ENCODE results near the gene SPEM1.
"Not testable (repeated sequence)": the region's sequence is repeated elsewhere in the genome, so short reads cannot be mapped to it uniquely, and the experiment has no call there.

The SPEM1 gene

GRCh38 chr17:7445619-7445968 lies 25.5 kb downstream of the SPEM1 start:
- no peak for TF ChIP-seq POLR2A (IDR thresholded peaks at IDR 0.05; ENCODE audit: low read depth, low read length)
- no peak for FAIRE-seq
- no peak for DNase-seq (ENCODE audit: insufficient read length, low spot score)

DNA sequence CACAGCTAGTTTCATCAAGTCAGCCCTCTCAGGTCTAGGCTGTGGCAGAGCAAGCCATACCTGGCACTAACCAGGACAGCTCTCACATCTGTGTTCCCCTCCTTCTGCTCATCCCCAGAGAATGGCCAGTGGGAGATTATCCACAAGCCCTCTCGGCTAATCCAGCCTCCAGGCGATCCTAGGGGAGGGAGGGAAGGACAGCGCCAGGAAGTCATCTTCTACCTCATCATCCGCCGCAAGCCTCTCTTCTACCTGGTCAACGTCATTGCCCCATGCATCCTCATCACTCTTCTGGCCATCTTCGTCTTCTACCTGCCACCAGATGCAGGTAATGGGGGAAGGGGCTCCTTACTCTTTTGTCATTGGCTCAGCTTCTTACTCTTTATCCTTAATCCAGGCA lies 28.3 kb downstream of the SPEM1 start:
- TF ChIP-seq POLR2A (IDR thresholded peaks at IDR 0.05; ENCODE audit: low read depth, low read length): no peak
- DNase-seq (ENCODE audit: insufficient read length, low spot score) (no peak), FAIRE-seq (no peak)

DNA sequence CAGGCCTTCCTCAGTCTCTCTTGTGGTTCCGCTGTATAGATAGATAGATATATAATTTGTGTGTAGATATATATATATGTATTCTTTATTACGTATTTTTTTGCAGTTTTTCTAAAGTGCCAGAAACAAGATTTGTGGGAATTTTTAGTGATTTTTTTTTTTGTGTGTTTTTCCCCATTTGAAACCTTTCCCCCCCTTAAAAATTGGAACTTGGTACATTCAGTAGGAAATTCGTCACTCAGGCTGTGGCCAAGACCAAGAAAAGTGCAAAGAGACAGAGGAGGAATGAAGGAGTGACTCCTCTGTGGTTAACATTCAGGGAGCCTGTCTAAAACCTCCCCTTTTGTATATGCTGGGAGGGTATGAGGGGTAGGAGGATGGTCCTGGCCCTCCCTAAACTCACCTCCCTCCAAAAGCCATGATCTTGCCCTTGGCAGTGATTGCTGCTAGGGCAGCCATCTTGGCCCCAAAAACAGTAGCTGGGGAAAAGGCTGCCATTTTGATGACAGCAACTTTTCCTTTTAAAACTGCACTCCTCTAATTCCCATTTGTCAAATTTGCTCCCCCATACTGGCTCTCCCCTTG lies 39.9 kb downstream of the SPEM1 start:
- DNase-seq (ENCODE audit: insufficient read length, low spot score): no peak
- FAIRE-seq: no peak
- no peak for TF ChIP-seq POLR2A (IDR thresholded peaks at IDR 0.05; ENCODE audit: low read depth, low read length)

DNA sequence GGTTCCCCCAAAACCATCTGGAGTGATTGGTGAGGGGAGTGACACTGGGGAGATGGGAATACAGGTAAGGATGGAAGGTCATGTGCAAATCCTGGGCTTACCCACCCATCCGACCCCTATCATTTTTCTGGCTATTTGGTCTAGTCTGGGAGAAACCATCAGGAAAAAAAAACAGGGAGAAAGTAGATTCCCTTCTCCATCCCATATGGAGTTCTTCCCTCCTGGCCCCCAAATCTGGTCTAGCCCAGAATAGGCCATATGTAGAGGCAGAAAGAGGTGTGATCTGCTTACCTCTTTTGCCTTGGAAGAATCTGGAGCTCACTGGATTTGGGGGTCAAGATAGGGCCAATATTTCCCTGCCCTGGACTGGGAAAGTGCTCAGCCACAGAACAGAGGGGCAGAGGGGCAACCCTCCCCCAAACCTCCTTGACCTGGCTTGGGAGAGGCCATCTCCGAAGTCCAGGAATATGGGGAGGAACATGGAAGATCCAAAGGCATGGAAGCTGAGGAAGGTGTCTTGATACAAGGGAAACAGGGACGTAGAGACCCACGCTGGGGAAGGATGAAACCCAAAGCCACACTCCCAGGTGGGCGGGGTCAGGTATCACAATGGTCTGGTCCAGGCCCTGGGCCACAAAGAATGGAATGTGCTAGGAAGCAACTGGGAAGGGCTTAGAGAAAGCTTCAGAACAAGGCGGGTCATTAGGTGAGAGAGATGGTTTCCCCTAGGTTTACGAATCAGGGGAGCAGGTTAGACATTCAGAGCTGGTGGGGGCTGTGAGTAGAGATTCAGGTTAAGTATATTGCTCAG lies 40.9 kb downstream of the SPEM1 start:
- no peak for TF ChIP-seq POLR2A (IDR thresholded peaks at IDR 0.05; ENCODE audit: low read depth, low read length)
- FAIRE-seq (no peak), DNase-seq (ENCODE audit: insufficient read length, low spot score) (no peak)

DNA sequence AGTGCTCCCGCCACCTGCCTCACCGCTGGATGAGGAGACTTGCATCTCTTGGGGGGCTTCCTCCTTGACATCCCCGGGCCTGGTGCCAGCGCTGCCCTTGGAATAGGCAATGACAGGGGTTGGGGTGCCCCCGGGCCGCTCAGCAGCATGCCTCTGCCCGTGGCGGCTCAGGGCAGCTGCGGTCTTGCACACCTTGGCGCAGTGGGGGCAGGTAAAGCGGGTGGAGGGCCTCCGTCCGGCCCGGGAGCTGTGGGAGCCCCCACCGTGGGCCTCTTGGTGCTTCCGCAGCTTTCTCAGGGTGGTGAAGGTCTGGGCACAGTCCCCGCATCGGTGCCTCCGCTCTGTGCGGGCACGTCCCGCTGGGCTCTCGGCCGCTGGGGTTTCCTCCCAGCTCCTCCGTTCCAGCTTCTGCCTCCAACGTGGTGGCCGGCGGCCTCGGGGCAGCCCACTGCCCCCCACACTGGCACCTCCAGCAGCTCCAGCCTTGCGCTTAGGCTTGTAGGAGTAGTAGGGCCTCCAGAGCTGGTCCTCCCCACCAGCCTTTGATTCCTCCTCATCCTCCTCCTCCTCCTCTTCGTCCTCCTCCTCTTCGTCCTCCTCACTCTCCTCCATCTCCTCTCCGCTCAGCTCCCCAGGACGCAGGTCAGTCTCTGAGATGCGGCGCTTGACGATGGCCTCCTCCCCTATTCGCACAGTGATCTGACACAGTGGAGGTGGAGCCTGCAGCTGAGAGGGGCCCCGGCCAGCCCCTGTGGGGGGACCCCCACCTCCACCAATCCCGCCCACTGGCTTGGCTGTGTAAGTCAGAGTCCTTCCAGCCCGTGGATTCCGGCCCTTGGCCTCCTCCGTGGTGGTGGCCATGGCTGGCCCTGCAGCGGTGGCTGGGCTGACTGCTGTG lies 42.6 kb downstream of the SPEM1 start:
- no peak for DNase-seq (ENCODE audit: insufficient read length, low spot score)
- no peak for FAIRE-seq
- TF ChIP-seq POLR2A (IDR thresholded peaks at IDR 0.05; ENCODE audit: low read depth, low read length): no peak

DNA sequence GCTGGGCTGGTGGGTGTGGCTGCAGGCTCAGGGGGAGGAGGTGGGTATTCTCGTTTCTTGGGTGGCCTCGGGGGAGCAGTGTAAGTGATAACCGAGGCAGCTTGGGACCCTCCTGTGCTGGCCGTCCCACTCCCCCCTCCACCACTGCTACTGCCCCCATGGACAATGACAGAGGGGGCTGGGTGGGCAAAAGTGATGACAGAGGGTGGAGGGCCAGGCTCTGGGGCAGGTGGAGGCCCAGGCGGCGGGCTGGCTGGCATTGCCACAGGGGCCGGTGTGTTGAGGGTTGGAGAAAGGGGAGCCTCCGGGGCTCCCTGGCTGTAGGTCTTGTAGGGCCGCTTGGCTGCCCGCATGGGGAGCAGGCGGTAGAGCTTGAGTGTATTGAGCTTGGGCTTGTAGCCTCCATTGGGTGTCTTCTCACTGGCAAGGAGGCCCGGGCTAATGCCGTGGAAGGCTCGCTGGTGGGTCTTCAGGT lies 43.3 kb downstream of the SPEM1 start:
- DNase-seq (ENCODE audit: insufficient read length, low spot score) (no peak), FAIRE-seq (no peak)
- TF ChIP-seq POLR2A (IDR thresholded peaks at IDR 0.05; ENCODE audit: low read depth, low read length): no peak

DNA sequence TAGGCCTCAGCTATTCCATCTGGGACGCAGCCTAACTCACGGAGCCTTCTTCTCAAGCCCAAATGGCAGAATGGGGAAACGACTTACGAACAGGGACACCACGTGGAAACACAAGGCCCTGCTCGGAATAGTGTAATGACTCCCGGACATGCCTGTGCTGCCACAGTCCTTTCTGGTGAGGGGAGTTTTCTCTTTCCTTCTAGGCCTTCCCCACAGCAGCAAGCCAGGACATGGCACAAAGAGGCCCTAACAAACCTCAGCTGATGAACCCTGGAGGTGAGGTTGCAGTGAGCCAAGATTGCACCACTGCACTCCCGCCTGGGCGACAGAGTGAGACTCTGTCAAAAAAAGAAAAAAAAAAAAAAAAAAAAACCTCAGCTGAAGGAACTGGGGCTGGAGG lies 44.0 kb downstream of the SPEM1 start:
- DNase-seq (ENCODE audit: insufficient read length, low spot score) (no peak), FAIRE-seq (no peak)
- no peak for TF ChIP-seq POLR2A (IDR thresholded peaks at IDR 0.05; ENCODE audit: low read depth, low read length)

GRCh38 chr17:7465597-7466275 lies 45.6 kb downstream of the SPEM1 start:
- TF ChIP-seq POLR2A (IDR thresholded peaks at IDR 0.05; ENCODE audit: low read depth, low read length): no peak
- FAIRE-seq (no peak), DNase-seq (ENCODE audit: insufficient read length, low spot score) (no peak)

- no peak for TF ChIP-seq POLR2A (IDR thresholded peaks at IDR 0.05; ENCODE audit: low read depth, low read length)
These were observed 46.2 kb downstream of the SPEM1 start for GRCh38 chr17:7466318-7466638.

DNA sequence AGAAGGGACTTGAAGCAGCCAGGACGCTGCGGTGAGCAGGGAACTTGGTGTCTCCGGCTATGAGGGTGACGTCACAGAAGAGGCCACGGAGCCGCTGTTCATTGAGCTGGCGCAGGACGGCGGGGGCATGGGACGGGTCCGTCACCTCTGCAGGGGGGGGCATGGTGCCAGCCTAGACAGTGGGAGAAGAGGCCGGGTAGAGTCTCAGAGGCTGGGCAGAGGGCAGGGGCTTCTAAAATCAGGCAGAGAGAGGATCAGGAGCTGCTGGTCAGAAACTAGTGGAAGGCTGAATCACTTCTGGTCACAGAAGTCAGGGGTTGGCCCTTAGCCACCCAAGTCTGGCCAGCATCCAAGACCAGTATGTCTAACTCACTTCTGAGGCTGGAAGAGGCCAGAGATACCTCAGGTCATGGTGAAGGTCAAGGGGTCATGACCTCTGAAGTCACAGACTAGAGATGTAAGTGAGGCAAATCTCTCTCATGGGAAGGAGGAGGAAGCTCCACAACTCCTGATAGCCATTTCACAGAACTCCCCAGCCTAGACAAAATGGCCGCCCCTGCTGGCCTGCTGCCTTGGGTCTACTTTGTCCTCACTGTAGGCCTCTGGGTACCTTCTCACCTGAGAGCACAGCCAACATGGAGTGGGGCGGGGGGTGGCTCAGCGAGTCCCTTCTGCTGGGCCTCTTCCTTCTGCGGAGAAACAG lies 46.7 kb downstream of the SPEM1 start:
- DNase-seq (ENCODE audit: insufficient read length, low spot score) (no peak), FAIRE-seq (peak; percentile 33)
- TF ChIP-seq POLR2A (IDR thresholded peaks at IDR 0.05; ENCODE audit: low read depth, low read length): no peak

More at GRCh38 chr17:7466318-7466638, 46.2 kb downstream of the SPEM1 start:
- no peak for DNase-seq (ENCODE audit: insufficient read length, low spot score)
- no peak for FAIRE-seq

- no peak for FAIRE-seq
- no peak for DNase-seq (ENCODE audit: insufficient read length, low spot score)
- TF ChIP-seq POLR2A (IDR thresholded peaks at IDR 0.05; ENCODE audit: low read depth, low read length): no peak
These were observed 47.4 kb downstream of the SPEM1 start for GRCh38 chr17:7467498-7467897.

DNA sequence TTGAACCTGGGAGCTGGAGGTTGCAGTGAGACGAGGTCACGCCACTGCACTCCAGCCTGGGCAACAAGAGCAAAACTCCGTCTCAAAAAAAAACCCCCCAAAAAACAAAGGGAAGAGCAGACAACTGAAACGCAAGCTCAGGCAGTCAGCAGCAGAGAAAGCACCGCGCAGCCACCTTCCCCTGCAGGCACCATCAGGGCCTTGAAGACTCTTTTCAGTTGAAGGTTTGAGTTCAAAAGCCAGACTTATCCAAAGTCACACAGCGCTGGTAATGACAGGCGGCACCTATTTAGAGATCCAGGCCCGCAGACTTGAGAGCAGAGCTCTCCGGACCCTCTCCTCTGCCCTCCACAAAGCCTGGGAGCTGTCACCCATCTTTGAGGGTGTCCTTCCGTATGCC lies 48.2 kb downstream of the SPEM1 start:
- TF ChIP-seq POLR2A (IDR thresholded peaks at IDR 0.05; ENCODE audit: low read depth, low read length): no peak
- no peak for DNase-seq (ENCODE audit: insufficient read length, low spot score)
- FAIRE-seq: no peak

GRCh38 chr17:7468804-7469389 lies 48.8 kb downstream of the SPEM1 start:
- FAIRE-seq (no peak), DNase-seq (ENCODE audit: insufficient read length, low spot score) (no peak)
- TF ChIP-seq POLR2A (IDR thresholded peaks at IDR 0.05; ENCODE audit: low read depth, low read length): no peak

GRCh38 chr17:7469843-7470242 lies 49.7 kb downstream of the SPEM1 start:
- FAIRE-seq; DNase-seq (ENCODE audit: insufficient read length, low spot score): not testable (repeated sequence)

DNA sequence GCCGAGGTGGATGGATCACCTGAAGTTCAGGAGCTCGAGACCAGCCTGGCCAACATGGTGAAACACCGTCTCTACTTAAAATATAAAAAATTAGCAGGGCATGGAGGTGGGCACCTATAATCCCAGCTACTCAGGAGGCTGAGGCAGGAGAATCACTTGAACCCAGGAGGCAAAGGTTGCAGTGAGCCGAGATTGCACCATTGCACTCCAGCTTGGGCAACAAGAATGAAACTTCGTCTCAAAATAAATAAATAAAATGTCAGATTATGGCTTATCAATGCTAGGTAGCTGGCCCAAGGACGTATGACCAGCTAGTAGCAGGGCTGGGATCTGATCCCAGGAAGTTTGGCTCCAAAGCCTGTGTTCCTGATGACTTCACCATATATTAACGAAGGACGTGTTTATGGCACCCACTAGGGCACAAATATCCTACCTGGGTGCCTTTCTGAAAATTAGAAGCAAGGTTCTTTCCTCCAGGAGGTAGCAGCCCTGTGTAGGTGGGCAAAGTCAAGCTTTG lies 50.4 kb downstream of the SPEM1 start:
- DNase-seq (ENCODE audit: insufficient read length, low spot score); FAIRE-seq: not testable (repeated sequence)

Measured in H54 (cell line).